SK-N-MC (cell line): ENCODE measurements around the gene NSMCE1.
"Not testable (repeated sequence)": the region's sequence is repeated elsewhere in the genome, so short reads cannot be mapped to it uniquely, and the experiment has no call there.

Experiments
- DNase-seq: peaks from one replicate; pipeline ENCODE4 v3.0.0-alpha.2; 2011; ENCODE audit warnings: low read depth, low spot score
- H3K27ac ChIP-seq: fragments of 200-600 bp; sonication (generic); 2 replicates; pipeline ENCODE4 v1.5.1; 2016; ENCODE audit warnings: mixed run types
- H3K36me3 ChIP-seq: fragments of 200-600 bp; sonication (generic); 2 replicates; pipeline ENCODE4 v1.6.1; 2017; ENCODE audit warnings: antibody characterized with exemption, low read length, mixed read lengths; ENCODE audit not compliant: insufficient read depth
- H3K4me3 ChIP-seq: fragments of 200-600 bp; sonication (generic); 2 replicates; pipeline ENCODE4 v1.5.1; 2016
- H3K9ac ChIP-seq: fragments of 200-600 bp; sonication (generic); 2 replicates; pipeline ENCODE4 v1.8.0; 2017; ENCODE audit warnings: mixed run types, mixed read lengths; ENCODE audit not compliant: insufficient read length
- H3K9me3 ChIP-seq: fragments of 200-600 bp; sonication (generic); 2 replicates; pipeline ENCODE4 v1.6.1; 2017; ENCODE audit warnings: low read depth, mild to moderate bottlenecking, antibody characterized with exemption, low read length, moderate library complexity, mixed read lengths
- EZH2 ChIP-seq: fragments of 200-600 bp; sonication (generic); IDR thresholded peaks from one replicate; pipeline ENCODE4 v1.6.1; 2017; ENCODE audit warnings: antibody characterized with exemption
- FOXP2 ChIP-seq: optimal IDR thresholded peaks from 2 replicates; pipeline ENCODE3; 2011; ENCODE audit warnings: mild to moderate bottlenecking, moderate library complexity; ENCODE audit not compliant: insufficient read depth; ENCODE audit errors: extremely low read length, control extremely low read depth
- POLR2AphosphoS5 ChIP-seq: IDR thresholded peaks from 2 replicates; pipeline ENCODE4 v1.6.1; 2012; ENCODE audit warnings: mild to moderate bottlenecking, low read depth, low read length, borderline replicate concordance

The NSMCE1 gene

GRCh38 chr16:27254262-27254811 is 14.2 kb downstream of the NSMCE1 start:
- Histone ChIP-seq H3K9ac (no peak overlapping the region), H3K27ac (no peak overlapping the region), H3K9me3 (no peaks in the 10 kb centered on the region), H3K4me3 (no peak overlapping the region), H3K36me3 (peaks cover 31% of the 10 kb centered on the region; the same call in 1 of the 2 replicates)
- no peak for DNase-seq
- no peak for TF ChIP-seq POLR2AphosphoS5
- TF ChIP-seq EZH2: no peak

GRCh38 chr16:27253526-27253930 is 15.0 kb downstream of the NSMCE1 start:
- TF ChIP-seq POLR2AphosphoS5: no peak
- no peak for TF ChIP-seq EZH2
- no peak for TF ChIP-seq FOXP2
- Histone ChIP-seq H3K9me3 (no peaks in the 10 kb centered on the region), H3K36me3 (peaks cover 31% of the 10 kb centered on the region; the same call in 1 of the 2 replicates), H3K4me3 (no peak overlapping the region), H3K9ac (no peak overlapping the region), H3K27ac (no peak overlapping the region)
- DNase-seq: no peak

DNA sequence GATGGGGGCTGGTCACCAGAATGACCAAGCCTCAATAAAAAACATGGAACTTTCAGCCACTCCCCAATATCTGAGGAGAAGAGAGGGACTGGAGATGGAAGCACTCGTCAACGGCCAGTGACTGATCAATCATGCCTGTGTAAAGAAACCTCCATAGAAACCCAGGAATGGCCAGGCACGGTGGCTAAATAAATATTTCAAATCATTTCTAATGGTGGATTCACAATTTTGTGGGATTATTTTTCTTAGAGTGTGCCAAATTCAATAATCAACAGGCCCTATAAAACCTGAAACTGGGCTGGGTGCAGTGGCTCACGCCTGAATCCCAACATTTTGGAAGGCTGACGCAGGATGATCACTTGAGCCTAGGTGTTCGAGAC is 16.4 kb downstream of the NSMCE1 start:
- no peaks in the 10 kb centered on the region for H3K9me3 ChIP-seq
- no peak overlapping the region for H3K4me3 ChIP-seq
- H3K27ac ChIP-seq: no peak overlapping the region
- no peak overlapping the region for H3K9ac ChIP-seq
- DNase-seq: no peak
- H3K36me3 ChIP-seq: peaks cover 28% of the 10 kb centered on the region; the same call in 1 of the 2 replicates
- TF ChIP-seq FOXP2: no peak
- no peak for TF ChIP-seq POLR2AphosphoS5
- TF ChIP-seq EZH2: no peak

DNA sequence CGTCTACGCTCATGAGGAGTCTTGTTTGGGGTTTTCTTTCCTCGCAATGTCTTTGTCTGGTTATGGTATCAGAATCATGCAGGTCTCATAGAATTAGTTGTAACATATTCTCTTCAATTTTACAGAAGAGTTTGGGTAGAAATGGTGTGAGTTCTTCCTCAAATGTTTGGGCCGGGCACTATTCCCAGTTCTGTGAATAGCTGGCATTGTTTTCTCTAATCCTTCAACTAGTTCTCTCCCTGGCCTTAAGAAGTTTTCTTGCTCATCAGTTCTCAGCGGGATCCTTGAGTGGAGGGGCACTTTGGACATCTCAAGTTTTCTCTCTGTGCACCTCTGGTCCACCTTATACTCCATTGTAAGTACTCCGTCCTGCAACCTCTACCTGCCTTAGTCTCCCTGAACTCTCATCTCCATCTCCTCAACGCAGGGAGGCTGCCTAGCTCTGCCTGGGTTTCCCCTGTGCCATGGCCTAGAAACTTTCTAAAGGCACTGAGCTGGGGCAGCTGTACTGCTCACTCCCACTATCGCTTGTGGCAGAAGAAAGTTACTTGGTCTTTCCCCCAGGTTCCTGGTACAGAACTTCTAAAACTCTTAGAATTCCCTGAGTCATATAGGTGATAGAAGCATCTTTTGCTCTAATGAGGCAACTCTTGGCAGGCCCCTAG is 16.9 kb downstream of the NSMCE1 start:
- Histone ChIP-seq H3K27ac (no peak overlapping the region), H3K4me3 (no peak overlapping the region), H3K9me3 (no peaks in the 10 kb centered on the region), H3K9ac (no peak overlapping the region), H3K36me3 (peaks cover 24% of the 10 kb centered on the region; the same call in 1 of the 2 replicates)
- no peak for DNase-seq
- TF ChIP-seq FOXP2 (no peak), POLR2AphosphoS5 (no peak), EZH2 (no peak)

GRCh38 chr16:27248886-27249285 is 19.7 kb downstream of the NSMCE1 start:
- H3K9me3 ChIP-seq, H3K27ac ChIP-seq, H3K4me3 ChIP-seq, H3K9ac ChIP-seq, H3K36me3 ChIP-seq, DNase-seq: not testable (repeated sequence)

GRCh38 chr16:27248036-27248435 is 20.5 kb downstream of the NSMCE1 start:
- DNase-seq: no peak
- TF ChIP-seq FOXP2 (no peak), EZH2 (no peak), POLR2AphosphoS5 (no peak)
- Histone ChIP-seq H3K36me3 (peaks cover 3% of the 10 kb centered on the region; the same call in 1 of the 2 replicates), H3K4me3 (no peak overlapping the region), H3K27ac (no peak overlapping the region), H3K9ac (no peak overlapping the region), H3K9me3 (no peaks in the 10 kb centered on the region)

DNA sequence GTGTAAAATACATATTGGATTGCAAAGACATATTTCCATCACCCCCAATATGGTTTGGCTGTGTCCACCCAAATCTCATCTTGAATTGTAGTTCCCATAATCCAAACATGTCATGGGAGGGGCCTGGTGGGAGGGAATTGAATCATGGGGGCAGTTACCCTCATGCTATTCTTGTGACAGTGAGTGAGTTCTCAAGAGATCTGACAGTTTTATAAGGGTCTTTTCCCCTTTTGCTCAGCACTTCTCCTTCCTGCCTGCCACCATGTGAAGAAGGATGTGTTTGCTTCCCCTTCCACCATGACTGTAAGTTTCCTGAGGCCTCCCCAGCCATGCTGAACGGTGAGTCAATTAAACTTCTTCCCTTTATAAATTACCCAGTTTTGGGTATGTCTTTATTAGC is 21.5 kb downstream of the NSMCE1 start:
- not testable (repeated sequence) for H3K27ac ChIP-seq, H3K9me3 ChIP-seq, H3K9ac ChIP-seq, H3K4me3 ChIP-seq, DNase-seq, H3K36me3 ChIP-seq

DNA sequence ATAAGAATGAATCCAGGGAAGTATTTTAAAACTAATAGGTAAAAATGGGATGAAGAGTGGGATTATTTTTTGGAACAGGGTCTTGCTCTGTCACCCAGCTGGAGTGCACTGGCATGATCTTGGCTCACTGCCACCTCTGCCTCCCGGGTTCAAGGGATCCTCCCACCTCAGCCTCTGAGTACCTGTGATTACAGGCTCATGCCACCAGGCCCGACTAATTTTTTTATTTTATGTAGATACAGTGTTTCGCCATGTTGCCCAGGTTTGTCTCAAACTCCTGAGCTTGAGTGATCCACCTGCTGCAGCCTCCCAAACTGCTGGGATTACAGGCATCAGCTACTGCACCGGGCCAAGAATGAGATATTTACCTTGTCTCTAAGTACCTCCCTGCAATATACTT is 22.1 kb downstream of the NSMCE1 start:
- Histone ChIP-seq H3K9me3 (no peaks in the 10 kb centered on the region), H3K36me3 (peaks cover 3% of the 10 kb centered on the region; the same call in 1 of the 2 replicates), H3K27ac (no peak overlapping the region), H3K4me3 (no peak overlapping the region), H3K9ac (no peak overlapping the region)
- TF ChIP-seq EZH2 (no peak), POLR2AphosphoS5 (no peak), FOXP2 (no peak)
- no peak for DNase-seq

DNA sequence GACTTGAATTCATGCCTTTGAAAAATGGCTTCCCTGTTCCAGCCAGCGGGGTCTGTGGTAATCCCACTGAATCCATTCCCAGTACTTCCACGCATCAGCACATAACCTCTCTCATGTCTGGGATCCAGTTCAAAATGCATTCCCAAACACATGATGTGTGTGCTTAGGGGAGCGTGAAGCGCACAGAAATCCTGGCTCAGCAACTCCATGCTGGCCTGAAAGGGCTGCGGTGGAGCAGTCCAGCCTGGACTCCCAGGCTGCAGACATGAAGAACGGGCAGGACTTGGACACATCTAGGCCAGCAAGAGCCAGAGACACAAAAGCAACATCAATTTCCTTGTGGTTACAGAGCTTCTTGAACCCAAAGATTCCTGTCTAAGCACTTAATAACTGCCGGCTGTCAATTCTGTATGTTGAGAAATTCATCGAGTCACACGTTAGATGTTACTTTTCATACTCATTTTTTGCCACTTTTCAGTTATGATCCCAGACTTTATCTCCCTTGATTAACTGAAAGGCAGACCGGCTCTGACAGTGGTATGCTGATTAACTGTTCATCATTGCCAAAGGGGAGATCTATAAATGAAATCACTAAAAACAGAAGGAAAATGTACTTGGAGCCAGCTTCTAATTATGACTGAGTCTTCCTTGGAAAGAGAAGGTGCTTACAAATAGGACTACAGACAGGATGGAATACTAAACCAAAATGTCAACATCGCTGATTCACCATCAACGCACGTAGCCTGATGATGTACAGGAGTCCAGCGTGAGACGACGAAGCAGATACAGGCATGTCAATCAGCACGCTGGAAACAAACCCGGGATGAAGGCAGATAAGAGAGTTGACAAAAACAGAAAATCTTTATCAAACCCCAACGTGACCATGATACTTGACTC is 23.0 kb downstream of the NSMCE1 start:
- no peak for DNase-seq

More for the DNA sequence above, 23.0 kb downstream of the NSMCE1 start:
- H3K27ac ChIP-seq: no peak overlapping the region; the same call in 1 of the 2 replicates
- TF ChIP-seq POLR2AphosphoS5 (no peak), EZH2 (no peak), FOXP2 (no peak)
- no peak overlapping the region for H3K4me3 ChIP-seq
- peaks cover 3% of the 10 kb centered on the region; the same call in 1 of the 2 replicates for H3K36me3 ChIP-seq
- H3K9ac ChIP-seq: no peak overlapping the region
- no peaks in the 10 kb centered on the region for H3K9me3 ChIP-seq
